K562 (cell line): ENCODE results near the gene PAAF1. TPM values are rescaled to one million over a fixed set of nuclear protein-coding genes. Genes with fewer than 3 reads are reported as not detected.

Experiments used
- ATAC-seq: fragments of 200-7000 bp; cut with Tn5 transposase; 3 replicates; pipeline ENCODE4 v1.9.1; 2020; ENCODE audit warnings: moderate library complexity
- BruUV-seq: library from RNA; stranded (reverse); fragments of 400-500 nt; replicated peaks from 2 replicates; lab custom pipeline; 2021; lab: Mats Ljungman, UMichigan
- CTCF ChIA-PET: fragments of 300-600 bp; formaldehyde crosslinking; extraction: SDS; loops from one replicate; lab custom pipeline; 2021; ENCODE audit warnings: low intra/inter-chr PET ratio; lab: Yijun Ruan, JAX
- POLR2A ChIA-PET: fragments of 300-600, 350-650 bp; sonication (Branson Sonifier 250); formaldehyde crosslinking; extraction: SDS; loops from one replicate; lab custom pipeline; 2021; ENCODE audit warnings: antibody characterized with exemption, inconsistent platforms; lab: Yijun Ruan, JAX
- DNase-seq, 4 experiments: peaks; one replicate each; pipeline versions ENCODE4 v3.0.0 to v3.0.0-alpha.2; 2011 to 2018; ENCODE audit warnings: low spot score in 3 of 4, mixed read lengths in 3 of 4; ENCODE audit errors: extremely low read depth in 1 of 4
- FAIRE-seq: peaks from 2 replicates; lab custom pipeline; 2011; peaks lifted over from hg19 to GRCh38; lab: Jason Lieb, UNC
- H2AFZ ChIP-seq: 2 replicates; pipeline ENCODE4 v1.6.0; 2011; ENCODE audit warnings: low read depth, low read length, control low read depth, inconsistent platforms
- H3K27ac ChIP-seq: fragments of 200-600 bp; 3 replicates; pipeline ENCODE4 v1.8.0; 2011; ENCODE audit warnings: low read depth, mild to moderate bottlenecking, control low read depth, inconsistent platforms, low read length, moderate library complexity, mixed read lengths; ENCODE audit errors: extremely low read depth
- H3K27me3 ChIP-seq, 2 experiments: fragments of 300-600 bp in 1 of 2; 2 replicates in 1 of 2; 3 replicates in 1 of 2; pipeline versions ENCODE4 v1.6.0 to v1.8.0; 2011; ENCODE audit warnings: inconsistent platforms in 2 of 2, low read length in 2 of 2, mild to moderate bottlenecking in 1 of 2, mixed read lengths in 1 of 2, moderate library complexity in 1 of 2; ENCODE audit not compliant: control insufficient read depth in 2 of 2, insufficient read depth in 2 of 2
- H3K36me3 ChIP-seq: fragments of 300-600 bp; 3 replicates; pipeline ENCODE4 v1.8.0; 2011; ENCODE audit warnings: mild to moderate bottlenecking, low read length, inconsistent platforms; ENCODE audit not compliant: control insufficient read depth, insufficient read depth
- H3K4me1 ChIP-seq, 2 experiments: fragments of 200-600 bp in 1 of 2; replicated peaks in 1 of 2; 2 replicates in 1 of 2; 3 replicates in 1 of 2; pipeline versions ENCODE4 v1.5.1 to v1.8.0; 2011; ENCODE audit warnings: inconsistent platforms in 2 of 2, low read length in 2 of 2, mild to moderate bottlenecking in 1 of 2, mixed read lengths in 1 of 2, moderate library complexity in 1 of 2; ENCODE audit not compliant: control insufficient read depth in 2 of 2, insufficient read depth in 2 of 2
- H3K4me2 ChIP-seq: 2 replicates; pipeline ENCODE4 v1.6.1; 2011; ENCODE audit warnings: low read length, control low read depth, inconsistent platforms, mixed read lengths; ENCODE audit not compliant: insufficient read depth
- H3K4me3 ChIP-seq: fragments of 200-600 bp; sonication (generic), shearing (Covaris generic); 2 replicates; pipeline ENCODE4 v1.5.1; 2016; ENCODE audit warnings: control low read depth, inconsistent platforms
- H3K79me2 ChIP-seq: fragments of 200-600 bp; 3 replicates; pipeline ENCODE4 v1.8.0; 2011; ENCODE audit warnings: low read length, inconsistent platforms; ENCODE audit not compliant: control insufficient read depth, insufficient read depth
- H3K9ac ChIP-seq, 2 experiments: 2 replicates each; pipeline versions ENCODE4 v1.6.0 to v1.6.1; 2011; ENCODE audit warnings: low read depth in 2 of 2, low read length in 2 of 2, control low read depth in 1 of 2, inconsistent platforms in 1 of 2, mild to moderate bottlenecking in 1 of 2, mixed read lengths in 1 of 2; ENCODE audit not compliant: insufficient read depth in 1 of 2
- H3K9me1 ChIP-seq: one replicate; pipeline ENCODE4 v1.6.0; 2011; ENCODE audit warnings: inconsistent platforms, mild to moderate bottlenecking, low read length, moderate library complexity; ENCODE audit not compliant: control insufficient read depth, insufficient read depth
- H3K9me3 ChIP-seq: replicated peaks from 2 replicates; pipeline ENCODE4 v1.5.1; 2011; ENCODE audit warnings: low read depth, low read length, inconsistent platforms; ENCODE audit not compliant: control insufficient read depth, insufficient read depth
- H4K20me1 ChIP-seq: replicated peaks from 2 replicates; pipeline ENCODE4 v1.6.1; 2011; ENCODE audit warnings: low read length, inconsistent platforms, mixed read lengths; ENCODE audit not compliant: control insufficient read depth, insufficient read depth
- CBX2 ChIP-seq: fragments of 200-600 bp; sonication (generic); IDR thresholded peaks from one replicate; pipeline ENCODE4 v1.6.1; 2012; ENCODE audit warnings: mild to moderate bottlenecking, low read length, inconsistent platforms; ENCODE audit not compliant: insufficient read depth, poor library complexity, severe bottlenecking
- CREB5 ChIP-seq: fragments of 250-450 bp; sonication (Bioruptor Pico); IDR thresholded peaks from 2 replicates; pipeline ENCODE4 v1.5.0; 2020; ENCODE audit warnings: mild to moderate bottlenecking
- ESRRA ChIP-seq: fragments of 450-650 bp; IDR thresholded peaks from 2 replicates; pipeline ENCODE4 v1.6.1; 2014; ENCODE audit warnings: low read depth, mild to moderate bottlenecking, moderate library complexity, borderline replicate concordance
- GABPB2 ChIP-seq: fragments of 250-450 bp; sonication (Bioruptor Pico); conservative IDR thresholded peaks from 2 replicates; pipeline ENCODE4 v1.5.1; 2021; ENCODE audit warnings: mild to moderate bottlenecking
- HNRNPK ChIP-seq: fragments of 200-400 bp; formaldehyde crosslinking; IDR thresholded peaks from one replicate; pipeline ENCODE4 v1.6.1; 2018; ENCODE audit warnings: mild to moderate bottlenecking, low read depth, low read length; ENCODE audit not compliant: poor library complexity, severe bottlenecking
- MIER1 ChIP-seq: fragments of 450-650 bp; IDR thresholded peaks from 2 replicates; pipeline ENCODE4 v1.6.1; 2016; ENCODE audit warnings: antibody characterized with exemption, mild to moderate bottlenecking, low read depth
- MTA1 ChIP-seq: fragments of 450-650 bp; IDR thresholded peaks from 2 replicates; pipeline ENCODE4 v1.6.1; 2017; ENCODE audit warnings: borderline replicate concordance
- NFIC ChIP-seq: fragments of 450-650 bp; IDR thresholded peaks from 2 replicates; pipeline ENCODE4 v1.6.1; 2017; ENCODE audit warnings: mild to moderate bottlenecking, inconsistent platforms
- NFYB ChIP-seq: IDR thresholded peaks from 2 replicates; pipeline ENCODE4 v1.6.1; 2011; ENCODE audit warnings: mild to moderate bottlenecking, moderate library complexity; ENCODE audit not compliant: insufficient read length; ENCODE audit errors: extremely low read depth
- TCF3 ChIP-seq: sonication (generic); formaldehyde crosslinking; IDR thresholded peaks from 2 replicates; pipeline ENCODE4 v1.4.0; 2020; ENCODE audit warnings: mild to moderate bottlenecking, missing genetic modification reagents
- ZNF395 ChIP-seq: fragments of 200-800 bp; sonication (Bioruptor generic); IDR thresholded peaks from 2 replicates; pipeline ENCODE4 v1.6.1; 2017; ENCODE audit warnings: missing genetic modification characterization, missing compliant biosample characterization
- WGBS: fragments of 100-300 bp; shearing (Covaris generic); methylation state at CpG from one replicate; pipeline ENCODE4 v1.1.6; 2016; ENCODE audit warnings: low coverage, mixed read lengths; ENCODE audit not compliant: insufficient coverage; ENCODE audit errors: missing lambda C conversion rate; 5-methylcytosine and 5-hydroxymethylcytosine counted together
- in situ Hi-C: fragments of 300-500 bp; cut with MboI; formaldehyde crosslinking; loops from 4 replicates; pipeline ENCODE4 v1.15.0; 2018; ENCODE audit warnings: inconsistent platforms, mixed read lengths
- intact Hi-C: fragments of 100-400 bp; cut with micrococcal nuclease; formaldehyde crosslinking; loops from 2 replicates; pipeline ENCODE4 v1.14.2; 2022
- polyA plus RNA-seq, 8 experiments: library from polyadenylated mRNA; depleted of rRNA in 4 of 8; stranded (reverse) in 5 of 8; unstranded in 3 of 8; fragments of >200 nt; fragmentation: Nextera tagmentation in 2 of 8; fragmentation: Illumina TruSeq in 1 of 8; extraction: Ambion mirVana in 2 of 8; extraction: Trizol in 1 of 8; gene quantifications; 2 replicates each; pipeline versions ENCODE4 v1.2.1 to v1.2.3, GENCODE V29; 2011 to 2014; ENCODE audit warnings: inconsistent platforms in 1 of 8, missing spikeins in 1 of 8
- total RNA-seq, 7 experiments: library from RNA; depleted of rRNA in 6 of 7; stranded (reverse); fragments of >200 nt in 6 of 7; fragmentation: Illumina TruSeq in 2 of 7; extraction: Trizol in 2 of 7; gene quantifications; 2 replicates each; pipeline versions ENCODE4 v1.2.1 to v1.2.3, GENCODE V29; 2011 to 2021; ENCODE audit warnings: low replicate concordance in 1 of 7

Gene PAAF1
- total and polyA plus RNA-seq, 9 of the 15 experiments (the other 6 are each of a cell fraction or from before 2014, with no cell fraction given) = 13.5 to 78.6 (median 23.3) TPM

DNA sequence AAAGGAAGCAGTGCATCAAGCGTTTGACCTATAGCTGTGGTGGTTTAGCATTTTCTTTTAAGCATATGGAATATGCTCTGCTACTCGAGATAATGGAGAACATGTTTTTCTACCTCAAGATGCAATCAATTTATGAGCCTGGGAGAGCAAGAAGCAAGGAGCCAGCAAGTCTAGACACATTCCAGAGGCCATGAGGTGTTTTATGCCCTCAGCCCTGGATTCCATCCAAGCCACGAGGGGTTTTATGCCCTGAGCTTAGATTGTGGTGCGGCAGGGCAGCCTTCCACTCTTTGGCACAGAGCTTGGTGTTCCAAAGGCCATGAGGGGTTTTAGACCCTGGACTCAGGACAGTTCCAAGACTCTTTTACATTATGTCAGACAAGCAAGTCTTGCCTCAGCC lies 62.3 kb downstream of the PAAF1 start:
- no peak overlapping the region for H3K27ac ChIP-seq
- H3K9ac ChIP-seq = no peak overlapping the region
- 0 out of 3 replicates have a peak, but pooled peaks cover 6% of the 10 kb centered on the region for H3K36me3 ChIP-seq
- FAIRE-seq (no peak), DNase-seq (no peak)
- no peaks in the 10 kb centered on the region; a peak in 1 of 5 replicates for H3K4me1 ChIP-seq
- no TSS peak for BruUV-seq
- in situ Hi-C loops = no loop called here
- H2AFZ ChIP-seq = no peak overlapping the region
- no peaks in the 10 kb centered on the region for H3K79me2 ChIP-seq
- CTCF ChIA-PET = no interaction called here
- H3K9me3 ChIP-seq = no peaks in the 10 kb centered on the region
- no peak overlapping the region for H3K4me2 ChIP-seq
- H3K9me1 ChIP-seq = no peaks in the 10 kb centered on the region
- 0 out of 2 replicates have a peak, but pooled peaks have one; percentile 9 for TF ChIP-seq TCF3 (CRISPR knock-in tag)
- TF ChIP-seq ESRRA = no peak
- TF ChIP-seq, all 486 proteins: peak for 1
- Histone ChIP-seq H3K27me3 (no peaks in the 10 kb centered on the region), H4K20me1 (no peaks in the 10 kb centered on the region), H3K4me3 (no peak overlapping the region)
- POLR2A ChIA-PET = interaction anchor here (0.6 kb wide), 1 partner anchor 14 kb away, joined by 3 read pairs; no protein-coding TSS in a partner anchor
- intact Hi-C loops = loop anchor here (10.0 kb wide), 1 partner anchor 154 kb away; the partner anchor contains the start of gene MRPL48
- no peak for ATAC-seq
- whole genome bisulfite sequencing = 20% methylated on average over 4 of the region's 4 CpGs

DNA sequence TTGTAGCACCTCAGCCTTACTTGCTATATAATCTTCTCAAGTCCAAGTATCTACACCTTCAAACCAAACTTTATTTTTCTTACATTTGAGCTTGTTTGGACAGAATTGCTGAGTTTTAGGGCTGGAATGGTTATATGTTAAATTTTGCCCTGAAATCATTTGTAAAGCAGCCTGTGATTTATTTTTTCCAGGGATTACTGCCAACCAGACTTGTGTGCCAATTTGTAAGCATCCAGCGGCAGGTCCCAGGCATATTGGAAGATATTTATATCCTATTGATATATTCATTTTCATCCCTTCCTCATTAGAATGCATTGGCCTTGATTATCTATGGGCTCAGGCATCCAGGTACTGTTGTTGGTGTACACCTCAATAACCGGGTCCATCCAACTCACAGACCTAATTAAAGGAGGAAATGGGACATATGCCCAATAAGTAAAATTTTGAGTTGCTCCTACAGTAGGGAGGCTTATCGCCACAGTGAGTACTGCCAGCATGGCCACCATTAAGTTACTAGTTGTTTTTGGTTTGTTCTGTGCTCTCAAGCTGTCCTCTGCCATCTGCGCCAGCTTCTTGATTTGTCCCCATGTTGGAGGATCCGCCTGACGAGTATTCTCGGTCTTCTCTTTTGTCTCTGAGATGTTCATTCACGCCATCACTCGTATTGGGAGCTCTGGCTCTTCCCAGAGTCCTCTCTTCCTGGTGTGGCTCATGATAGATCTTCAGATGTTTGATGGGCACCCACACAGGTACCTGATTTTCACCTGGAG lies 64.2 kb downstream of the PAAF1 start:
- in situ Hi-C loops = no loop called here
- Histone ChIP-seq H3K4me3 (no peak overlapping the region), H3K36me3 (no peaks in the 10 kb centered on the region), H3K4me2 (no peak overlapping the region), H3K9me3 (no peaks in the 10 kb centered on the region), H2AFZ (no peak overlapping the region), H3K4me1 (no peaks in the 10 kb centered on the region; a peak in 1 of 5 replicates), H3K9me1 (no peaks in the 10 kb centered on the region), H3K9ac (no peak overlapping the region), H3K27ac (no peak overlapping the region), H3K27me3 (no peaks in the 10 kb centered on the region; a peak in 1 of 5 replicates), H3K79me2 (no peaks in the 10 kb centered on the region), H4K20me1 (no peaks in the 10 kb centered on the region)
- no peak for DNase-seq
- ChIA-PET POLR2A (interaction anchor here (1.4 kb wide), 1 partner anchor 9 kb away, joined by 5 read pairs; no protein-coding TSS in a partner anchor), CTCF (interaction anchor here (0.6 kb wide), 2 partner anchors 37 to 235 kb away, joined by 3 to 4 read pairs; no protein-coding TSS in a partner anchor)
- no TSS peak for BruUV-seq
- no peak for ATAC-seq
- WGBS = 54% methylated on average over 9 of the region's 9 CpGs
- peak; percentile 56 for FAIRE-seq
- intact Hi-C loops = no loop called here
- TF ChIP-seq HNRNPK (no peak), MTA1 (no peak), NFIC (no peak), CBX2 (no peak), NFYB (no peak), CREB5 (no peak), ZNF395 (no peak), MIER1 (no peak), GABPB2 (no peak)
